CD8-positive, alpha-beta memory T cell (primary cell): ENCODE data around the gene STXBP2. TPM values are rescaled to one million over a fixed set of nuclear protein-coding genes. Genes with fewer than 3 reads are reported as not detected.

ENCODE experiments used
- CTCF ChIA-PET: fragments of 350-600 bp; sonication (Branson Sonifier 250); formaldehyde crosslinking; loops from one replicate; lab custom pipeline; 2021; ENCODE audit warnings: antibody characterized with exemption; lab: Charles Lee
- POLR2A ChIA-PET: fragments of 350-600 bp; sonication (Branson Sonifier 250); formaldehyde crosslinking; loops from one replicate; lab custom pipeline; 2021; ENCODE audit warnings: antibody characterized with exemption; lab: Charles Lee
- DNase-seq, 5 donors: peaks; one replicate each; pipeline versions ENCODE4 v3.0.0 to v3.0.0-alpha.2; 2020 to 2022; ENCODE audit warnings: mixed read lengths in 1 of 5
- H3K27ac ChIP-seq: one replicate; pipeline ENCODE4 v1.7.0; 2013; ENCODE audit warnings: low read depth, mild to moderate bottlenecking, low read length, moderate library complexity
- H3K27me3 ChIP-seq: 2 replicates; pipeline ENCODE4 v1.7.0; 2013; ENCODE audit warnings: low read length, mild to moderate bottlenecking; ENCODE audit not compliant: insufficient read depth, poor library complexity, severe bottlenecking
- H3K36me3 ChIP-seq: 2 replicates; pipeline ENCODE4 v1.7.0; 2013; ENCODE audit warnings: mild to moderate bottlenecking, low read length, moderate library complexity; ENCODE audit not compliant: insufficient read depth
- H3K4me1 ChIP-seq: 2 replicates; pipeline ENCODE4 v1.7.0; 2013; ENCODE audit warnings: mild to moderate bottlenecking, low read length, moderate library complexity; ENCODE audit not compliant: insufficient read depth
- H3K4me3 ChIP-seq: 2 replicates; pipeline ENCODE4 v1.7.0; 2013; ENCODE audit warnings: mild to moderate bottlenecking, low read length
- H3K9me3 ChIP-seq: 2 replicates; pipeline ENCODE4 v1.7.0; 2013; ENCODE audit warnings: mild to moderate bottlenecking, low read length
- H3K27ac Mint-ChIP-seq, 8 donors: one replicate each; pipeline ENCODE4 v1.8.0; 2020 to 2021; ENCODE audit warnings: mixed read lengths in 8 of 8, mild to moderate bottlenecking in 6 of 8, inconsistent platforms in 3 of 8, moderate library complexity in 3 of 8
- H3K27me3 Mint-ChIP-seq, 2 donors: one replicate each; pipeline ENCODE4 v1.8.0; 2020 to 2021; ENCODE audit warnings: mixed read lengths in 2 of 2, mild to moderate bottlenecking in 1 of 2, moderate library complexity in 1 of 2
- H3K36me3 Mint-ChIP-seq, 3 donors: one replicate each; pipeline ENCODE4 v1.8.0; 2020 to 2021; ENCODE audit warnings: mixed read lengths in 3 of 3, inconsistent platforms in 1 of 3, mild to moderate bottlenecking in 1 of 3
- H3K4me1 Mint-ChIP-seq, 3 donors: one replicate each; pipeline ENCODE4 v1.8.0; 2020 to 2021; ENCODE audit warnings: mixed read lengths in 3 of 3, inconsistent platforms in 1 of 3, mild to moderate bottlenecking in 1 of 3
- H3K4me3 Mint-ChIP-seq, 7 donors: one replicate each; pipeline ENCODE4 v1.8.0; 2020 to 2021; ENCODE audit warnings: mixed read lengths in 7 of 7, mild to moderate bottlenecking in 6 of 7, moderate library complexity in 4 of 7, inconsistent platforms in 2 of 7
- H3K9me3 Mint-ChIP-seq, 5 donors: one replicate each; pipeline ENCODE4 v1.8.0; 2020 to 2022; ENCODE audit warnings: mixed read lengths in 5 of 5, mild to moderate bottlenecking in 3 of 5, moderate library complexity in 2 of 5, inconsistent platforms in 1 of 5
- polyA plus RNA-seq: library from polyadenylated mRNA; unstranded; fragments of 300-500 nt; fragmentation: Illumina TruSeq; gene quantifications from one replicate; pipeline ENCODE4 v1.2.3, GENCODE V29; 2021
- total RNA-seq, 2 experiments: library from RNA; stranded (reverse); gene quantifications; one replicate each; pipeline ENCODE4 v1.2.3, GENCODE V29; 2021

The STXBP2 gene
- total and polyA plus RNA-seq, 3 experiments from 2014 or later: 75.2 to 80.5 (median 80.1) TPM

DNA sequence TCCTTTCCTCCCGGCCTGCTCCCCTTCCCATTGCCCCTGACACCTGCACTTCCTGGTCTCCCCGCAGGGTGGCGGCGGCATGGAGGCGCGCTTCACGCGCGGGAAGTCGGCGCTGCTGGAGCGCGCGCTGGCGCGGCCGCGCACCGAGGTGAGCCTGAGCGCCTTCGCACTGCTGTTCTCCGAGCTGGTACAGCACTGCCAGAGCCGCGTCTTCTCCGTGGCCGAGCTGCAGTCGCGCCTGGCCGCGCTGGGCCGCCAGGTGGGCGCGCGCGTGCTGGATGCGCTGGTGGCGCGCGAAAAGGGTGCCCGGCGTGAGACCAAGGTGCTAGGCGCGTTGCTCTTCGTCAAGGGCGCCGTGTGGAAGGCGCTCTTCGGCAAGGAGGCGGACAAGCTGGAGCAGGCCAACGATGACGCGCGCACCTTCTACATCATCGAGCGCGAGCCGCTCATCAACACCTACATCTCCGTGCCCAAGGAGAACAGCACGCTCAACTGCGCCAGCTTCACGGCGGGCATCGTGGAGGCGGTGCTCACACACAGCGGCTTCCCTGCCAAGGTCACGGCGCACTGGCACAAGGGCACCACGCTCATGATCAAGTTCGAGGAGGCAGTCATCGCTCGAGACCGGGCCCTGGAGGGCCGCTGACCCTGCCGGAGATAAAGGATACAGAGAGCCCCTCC lies 45.4 kb downstream of the STXBP2 start:
- Mint-ChIP-seq H3K36me3 (peaks cover 0 to 24% (median 2%) of the 10 kb centered on the region in 3 donors), H3K27me3 (peaks cover 6 to 16% of the 10 kb centered on the region in 2 donors), H3K4me1 (peaks cover 23 to 43% (median 26%) of the 10 kb centered on the region in 3 donors), H3K4me3 (peak overlapping the region in 6 of 7 donors; percentile 37 to 92 (median 86)), H3K9me3 (no peaks in the 10 kb centered on the region), H3K27ac (peak overlapping the region in 3 of 8 donors; percentile 60 to 87 (median 64))
- Histone ChIP-seq H3K4me1 (peaks cover 25% of the 10 kb centered on the region), H3K4me3 (peak overlapping the region; percentile 83), H3K9me3 (no peaks in the 10 kb centered on the region), H3K27me3 (no peaks in the 10 kb centered on the region), H3K27ac (no peak overlapping the region), H3K36me3 (peaks cover 6% of the 10 kb centered on the region)
- CTCF ChIA-PET: interaction anchor here (2.6 to 3.2 kb wide), 2 partner anchors 33 to 120 kb away, joined by 33 to 61 read pairs; no protein-coding TSS in a partner anchor
- POLR2A ChIA-PET: no interaction called here
- no peak for DNase-seq

DNA sequence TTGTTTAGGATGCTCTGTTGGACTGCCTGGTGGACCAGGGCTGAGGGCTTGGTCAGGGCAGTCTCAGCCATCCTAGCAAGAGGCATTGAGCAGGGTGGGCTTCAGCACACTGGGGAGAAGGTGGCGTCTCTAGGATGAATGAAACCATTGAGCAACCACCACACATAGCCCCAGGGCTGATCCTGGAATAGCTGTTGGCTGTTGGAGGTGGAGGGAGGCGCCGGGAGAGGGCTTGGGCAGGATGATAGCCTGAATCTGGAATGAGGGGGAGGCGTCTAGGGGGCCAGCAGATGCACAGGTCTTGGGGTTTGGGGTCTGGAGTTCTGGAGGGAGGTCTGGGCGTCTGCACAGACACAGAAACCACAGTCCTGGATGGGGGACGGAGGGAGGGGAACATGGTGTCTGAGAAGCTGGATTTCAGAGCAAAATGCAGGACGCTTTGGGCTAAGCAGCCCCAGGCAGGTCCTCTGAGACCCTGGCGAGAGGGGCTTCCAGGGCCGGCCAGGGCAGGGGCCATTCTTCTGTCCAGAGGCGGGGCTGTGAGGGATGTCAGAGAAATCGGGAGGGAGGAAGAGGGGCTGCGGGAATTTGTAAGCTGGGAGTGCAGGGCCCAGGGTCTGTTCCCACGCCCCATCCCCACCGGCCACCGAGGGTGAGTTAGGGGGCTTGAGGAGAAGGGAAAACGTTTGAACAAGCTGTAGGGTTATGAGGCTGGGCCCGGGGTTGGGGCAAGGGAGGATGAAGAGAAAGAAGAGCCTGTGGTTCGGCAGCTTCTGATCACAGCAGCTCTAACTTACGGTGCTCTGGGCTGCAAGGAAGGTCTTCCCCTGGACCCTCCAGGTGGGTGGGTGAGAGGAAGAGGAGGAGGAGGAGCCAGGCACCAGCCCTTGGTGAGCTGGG lies 48.9 kb downstream of the STXBP2 start:
- peaks cover 6% of the 10 kb centered on the region for H3K36me3 ChIP-seq
- ChIA-PET POLR2A (no interaction called here), CTCF (no interaction called here)
- peaks cover 0 to 3% of the 10 kb centered on the region in 2 donors for H3K27me3 Mint-ChIP-seq
- no peaks in the 10 kb centered on the region for H3K9me3 ChIP-seq
- no peak overlapping the region for H3K27ac ChIP-seq
- H3K4me3 Mint-ChIP-seq: peak overlapping the region in 2 of 7 donors; percentile 6 to 20
- no peaks in the 10 kb centered on the region for H3K9me3 Mint-ChIP-seq
- no peak for DNase-seq
- peaks cover 5 to 14% (median 9%) of the 10 kb centered on the region in 3 donors for H3K4me1 Mint-ChIP-seq
- peaks cover 0 to 24% (median 2%) of the 10 kb centered on the region in 3 donors for H3K36me3 Mint-ChIP-seq
- H3K27ac Mint-ChIP-seq: peak overlapping the region in 4 of 8 donors; percentile 6 to 91 (median 49)
- peaks cover 9% of the 10 kb centered on the region for H3K4me1 ChIP-seq
- no peaks in the 10 kb centered on the region for H3K27me3 ChIP-seq
- no peak overlapping the region for H3K4me3 ChIP-seq

GRCh38 chr19:7687177-7687576 lies 50.3 kb downstream of the STXBP2 start:
- H3K27ac Mint-ChIP-seq: peak overlapping the region in 1 of 8 donors; percentile 18
- H3K4me3 Mint-ChIP-seq: no peak overlapping the region
- ChIA-PET CTCF (no interaction called here), POLR2A (no interaction called here)
- H3K4me1 Mint-ChIP-seq: peaks cover 0 to 6% (median 3%) of the 10 kb centered on the region in 3 donors
- Histone ChIP-seq H3K27ac (no peak overlapping the region), H3K27me3 (no peaks in the 10 kb centered on the region), H3K4me1 (peaks cover under 1% of the 10 kb centered on the region), H3K9me3 (peaks cover 10% of the 10 kb centered on the region), H3K4me3 (no peak overlapping the region), H3K36me3 (peaks cover 6% of the 10 kb centered on the region)
- H3K36me3 Mint-ChIP-seq: peaks cover 0 to 17% (median 2%) of the 10 kb centered on the region in 3 donors
- no peaks in the 10 kb centered on the region for H3K9me3 Mint-ChIP-seq
- H3K27me3 Mint-ChIP-seq: peaks cover 0 to 3% of the 10 kb centered on the region in 2 donors
- DNase-seq: no peak

DNA sequence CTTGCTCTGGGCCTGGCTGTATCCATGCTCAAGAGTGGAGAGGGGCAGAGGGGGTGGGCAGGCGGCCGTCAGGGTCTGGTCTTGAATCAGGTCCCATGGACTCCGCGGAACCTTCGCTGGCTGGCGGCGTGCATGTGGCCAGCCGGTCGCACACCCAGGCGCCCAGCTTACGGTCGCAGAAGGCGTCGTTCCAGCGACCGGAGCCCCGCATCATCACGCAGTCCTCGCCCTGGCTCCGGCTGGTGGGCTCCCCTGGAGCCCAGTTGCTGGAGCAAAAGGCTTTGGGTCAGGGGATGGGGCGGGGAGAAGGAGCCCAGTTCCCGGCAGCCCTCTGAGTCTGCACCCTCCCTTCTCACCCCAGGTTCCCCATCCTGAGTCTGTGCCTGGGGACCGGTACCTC lies 52.3 kb downstream of the STXBP2 start:
- Mint-ChIP-seq H3K27me3 (peaks cover 0 to 3% of the 10 kb centered on the region in 2 donors), H3K4me3 (no peak overlapping the region), H3K27ac (no peak overlapping the region), H3K9me3 (no peaks in the 10 kb centered on the region), H3K4me1 (peaks cover 0 to 2% (median 0%) of the 10 kb centered on the region in 3 donors), H3K36me3 (peaks cover 0 to 7% (median 0%) of the 10 kb centered on the region in 3 donors)
- Histone ChIP-seq H3K27ac (no peak overlapping the region), H3K27me3 (no peaks in the 10 kb centered on the region), H3K4me1 (peaks cover 11% of the 10 kb centered on the region), H3K9me3 (peaks cover 16% of the 10 kb centered on the region), H3K4me3 (no peak overlapping the region), H3K36me3 (no peaks in the 10 kb centered on the region)
- CTCF ChIA-PET: interaction anchor here (1.4 kb wide), 1 partner anchor 8 kb away, joined by 3 read pairs; the partner anchor contains the start of gene TRAPPC5
- POLR2A ChIA-PET: no interaction called here
- DNase-seq: no peak

DNA sequence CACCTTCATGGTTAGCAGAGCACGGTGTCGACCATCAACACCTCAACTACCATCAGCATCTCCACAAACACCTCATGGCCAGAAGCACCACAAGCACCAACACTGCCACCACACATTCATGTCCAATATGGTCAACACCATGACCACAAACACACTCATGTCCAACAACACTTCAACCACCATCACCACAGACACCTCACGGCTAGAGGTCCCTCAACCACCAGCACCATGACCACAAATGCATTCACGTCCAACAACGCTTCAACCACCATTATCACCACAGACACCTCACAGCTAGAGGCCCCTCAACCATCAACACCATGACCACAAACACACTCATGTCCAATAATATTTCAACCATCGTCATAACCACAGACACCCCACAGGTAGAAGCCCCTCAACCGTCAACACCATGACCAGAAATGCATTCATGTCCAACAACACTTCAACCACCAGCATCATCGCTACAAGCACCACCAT lies 53.9 kb downstream of the STXBP2 start:
- DNase-seq: peak in 1 of 5 donors; percentile 51
- Mint-ChIP-seq H3K36me3 (peaks cover 0 to under 1% (median 0%) of the 10 kb centered on the region in 3 donors), H3K27me3 (peaks cover 0 to 4% of the 10 kb centered on the region in 2 donors), H3K9me3 (no peaks in the 10 kb centered on the region), H3K4me1 (peaks cover 0 to 6% (median 0%) of the 10 kb centered on the region in 3 donors), H3K4me3 (no peak overlapping the region), H3K27ac (no peak overlapping the region)
- peaks cover 11% of the 10 kb centered on the region for H3K4me1 ChIP-seq
- POLR2A ChIA-PET: no interaction called here
- CTCF ChIA-PET: no interaction called here
- no peaks in the 10 kb centered on the region for H3K27me3 ChIP-seq
- H3K36me3 ChIP-seq: no peaks in the 10 kb centered on the region
- H3K4me3 ChIP-seq: no peak overlapping the region
- no peak overlapping the region for H3K27ac ChIP-seq
- peaks cover 16% of the 10 kb centered on the region for H3K9me3 ChIP-seq

- peak in 4 of 5 donors; percentile 17 to 66 (median 46) for DNase-seq
- Mint-ChIP-seq H3K27ac (no peak overlapping the region), H3K4me3 (no peak overlapping the region), H3K36me3 (no peaks in the 10 kb centered on the region), H3K4me1 (peaks cover 0 to 6% (median 0%) of the 10 kb centered on the region in 3 donors), H3K9me3 (no peaks in the 10 kb centered on the region), H3K27me3 (peaks cover 1 to 4% of the 10 kb centered on the region in 2 donors)
- Histone ChIP-seq H3K27me3 (no peaks in the 10 kb centered on the region), H3K4me3 (no peak overlapping the region), H3K27ac (peak overlapping the region; percentile 20), H3K36me3 (no peaks in the 10 kb centered on the region), H3K4me1 (peaks cover 11% of the 10 kb centered on the region), H3K9me3 (peaks cover 16% of the 10 kb centered on the region)
- ChIA-PET CTCF (no interaction called here), POLR2A (no interaction called here)
Observed at GRCh38 chr19:7691497-7691896, 54.6 kb downstream of the STXBP2 start.

DNA sequence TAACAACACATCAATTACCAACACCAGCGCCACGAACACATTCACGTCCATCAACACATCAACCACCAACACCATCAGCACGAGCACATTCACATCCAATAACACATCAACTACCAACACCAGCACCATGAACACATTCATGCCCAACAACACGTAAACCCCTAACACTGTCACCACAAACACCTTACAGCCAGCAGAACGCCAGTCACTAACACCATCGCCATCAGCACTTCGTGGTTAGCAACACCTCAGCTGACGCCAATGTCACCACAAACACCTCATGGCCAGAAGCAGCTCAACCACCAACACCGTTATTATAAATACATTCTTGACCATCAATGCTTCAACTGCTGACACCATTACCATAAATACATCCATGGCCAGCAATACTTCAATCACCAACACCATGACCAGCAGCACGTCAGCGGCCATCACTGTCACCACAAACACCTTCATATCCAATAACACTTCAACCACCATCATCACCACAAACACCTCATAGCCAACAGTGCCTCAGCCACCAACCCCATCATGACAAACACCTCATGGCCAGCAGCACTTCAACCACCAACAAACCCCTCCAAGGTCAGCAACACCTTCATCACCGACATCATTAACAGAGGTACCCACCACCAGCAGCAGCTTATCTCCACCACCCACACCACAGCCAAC lies 55.6 kb downstream of the STXBP2 start:
- CTCF ChIA-PET: no interaction called here
- Mint-ChIP-seq H3K27me3 (peaks cover 8 to 10% of the 10 kb centered on the region in 2 donors), H3K4me1 (peaks cover 0 to 6% (median 0%) of the 10 kb centered on the region in 3 donors), H3K36me3 (no peaks in the 10 kb centered on the region), H3K9me3 (no peaks in the 10 kb centered on the region), H3K27ac (no peak overlapping the region), H3K4me3 (no peak overlapping the region)
- H3K9me3 ChIP-seq: peaks cover 16% of the 10 kb centered on the region
- no peak overlapping the region for H3K4me3 ChIP-seq
- H3K27ac ChIP-seq: no peak overlapping the region
- peaks cover 11% of the 10 kb centered on the region for H3K4me1 ChIP-seq
- POLR2A ChIA-PET: interaction anchor here (0.9 kb wide), 1 partner anchor 13 kb away, joined by 3 read pairs; no protein-coding TSS in a partner anchor
- no peaks in the 10 kb centered on the region for H3K27me3 ChIP-seq
- peak in 4 of 5 donors; percentile 28 to 75 (median 60) for DNase-seq
- no peaks in the 10 kb centered on the region for H3K36me3 ChIP-seq
